ENCODE measurements around the gene CADM3.

CADM3 gene

DNA sequence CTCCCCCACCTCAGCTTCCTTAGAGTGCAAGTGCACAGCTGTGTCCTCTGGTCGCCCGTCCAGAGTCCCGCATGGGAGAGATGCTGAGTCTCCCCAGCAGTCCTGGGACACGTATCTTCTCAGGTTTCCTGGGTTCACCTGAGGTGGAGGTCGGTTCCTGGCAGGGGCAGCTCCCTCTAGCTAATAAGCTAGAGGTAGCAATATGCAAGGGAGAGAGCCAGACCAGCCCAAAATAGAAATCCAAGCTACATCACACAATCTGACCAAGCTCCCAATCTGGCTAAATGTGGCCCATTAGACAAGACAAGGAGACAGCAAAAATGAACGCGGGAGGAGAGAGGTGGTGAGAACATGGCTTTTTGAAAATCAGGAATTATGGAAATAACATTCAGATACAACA is 30.9 kb upstream of the CADM3 start:
- no peak for DNase-seq
- H3K27ac ChIP-seq (ENCODE audit: low read depth, low read length), result no peak overlapping the region
- no peak overlapping the region for H2BK120ac ChIP-seq (ENCODE audit: insufficient read depth, low read length, poor library complexity)
- no peak overlapping the region for H3K14ac ChIP-seq (ENCODE audit: low read length)
- no peaks in the 10 kb centered on the region for H3K36me3 ChIP-seq (ENCODE audit: control insufficient read depth in 1 of 2, insufficient read depth in 2 of 2, low read length in 2 of 2)
- H3K23ac ChIP-seq (ENCODE audit: low read length), result no peak overlapping the region
- no peak overlapping the region for H3K9ac ChIP-seq (ENCODE audit: low read length)
- H2AK5ac ChIP-seq (ENCODE audit: low read length), result no peak overlapping the region
- no peaks in the 10 kb centered on the region for H3K79me2 ChIP-seq (ENCODE audit: control insufficient read depth, insufficient read depth, low read length, poor library complexity)
- H3K18ac ChIP-seq (ENCODE audit: low read length), result no peak overlapping the region
- H3K27me3 ChIP-seq (ENCODE audit: insufficient read depth, low read length), result no peaks in the 10 kb centered on the region
- no peak overlapping the region for H2BK5ac ChIP-seq (ENCODE audit: low read depth, low read length, poor library complexity)
- no peak overlapping the region for H3K4me2 ChIP-seq (ENCODE audit: low read length)
- WGBS (ENCODE audit: extremely low coverage, insufficient coverage, insufficient read length), result no CpG with 5 or more reads among the region's 7 CpGs
- no peak overlapping the region for H3K4ac ChIP-seq (ENCODE audit: low read depth, low read length)
- H4K91ac ChIP-seq (ENCODE audit: low read depth, low read length), result no peak overlapping the region
- no peak overlapping the region for H2BK12ac ChIP-seq (ENCODE audit: low read length)
- no peak overlapping the region for H3K4me3 ChIP-seq (ENCODE audit: low read depth, low read length)
- no peaks in the 10 kb centered on the region for H3K9me3 ChIP-seq (ENCODE audit: insufficient read depth, low read depth, low read length)
- no peaks in the 10 kb centered on the region for H3K4me1 ChIP-seq (ENCODE audit: control insufficient read depth in 1 of 2, insufficient read depth in 2 of 2, low read length in 2 of 2)
- H4K12ac ChIP-seq (ENCODE audit: low read depth, low read length), result no peak overlapping the region
- H2AFZ ChIP-seq (ENCODE audit: insufficient read depth, low read length, poor library complexity), result no peak overlapping the region
- H4K8ac ChIP-seq (ENCODE audit: low read depth, low read length), result no peak overlapping the region
- no peaks in the 10 kb centered on the region for H3K79me1 ChIP-seq (ENCODE audit: low read length)

DNA sequence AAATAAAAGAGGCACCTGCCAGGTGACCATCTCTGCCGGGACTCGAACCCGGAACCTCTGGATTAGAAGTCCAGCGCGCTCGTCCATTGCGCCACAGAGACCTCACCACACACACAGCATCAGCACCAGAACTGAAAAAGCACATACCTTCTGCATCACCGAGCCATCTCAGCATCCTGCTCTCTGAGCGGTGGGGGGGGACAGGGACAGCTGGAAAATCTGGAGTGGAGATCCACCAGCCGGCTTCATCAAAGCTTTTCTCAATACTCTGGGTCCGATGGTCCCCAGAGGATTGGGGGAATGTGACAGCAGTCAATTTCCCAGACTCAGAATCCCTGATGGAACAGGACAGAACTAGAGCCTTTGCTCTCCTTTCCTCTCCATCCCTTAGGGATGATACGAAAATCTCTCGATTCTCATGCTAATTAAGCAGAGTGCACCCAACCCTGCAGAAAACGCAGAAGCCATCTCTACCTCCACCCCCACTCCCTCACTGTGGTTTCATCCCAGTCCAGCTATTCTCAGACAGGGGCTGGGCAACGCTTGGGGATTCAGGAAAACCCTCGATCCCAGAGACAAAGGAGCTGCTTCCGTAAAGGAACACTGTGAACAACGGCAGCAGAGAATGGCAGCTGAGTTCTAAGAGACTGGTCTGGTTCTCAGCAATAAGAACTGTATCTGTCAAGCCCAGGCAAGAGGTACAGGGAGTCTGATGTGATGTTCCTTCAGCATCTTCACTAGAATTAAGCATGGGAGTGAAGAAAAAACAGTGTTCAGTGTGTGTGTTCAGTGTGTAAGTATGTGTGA is 29.6 kb upstream of the CADM3 start:
- Histone ChIP-seq H3K79me2 (ENCODE audit: control insufficient read depth, insufficient read depth, low read length, poor library complexity) (no peaks in the 10 kb centered on the region), H3K14ac (ENCODE audit: low read length) (no peak overlapping the region), H3K79me1 (ENCODE audit: low read length) (no peaks in the 10 kb centered on the region), H3K18ac (ENCODE audit: low read length) (no peak overlapping the region), H4K91ac (ENCODE audit: low read depth, low read length) (no peak overlapping the region), H2BK12ac (ENCODE audit: low read length) (no peak overlapping the region), H3K4ac (ENCODE audit: low read depth, low read length) (no peak overlapping the region), H3K9me3 (ENCODE audit: insufficient read depth, low read depth, low read length) (no peaks in the 10 kb centered on the region), H3K36me3 (ENCODE audit: control insufficient read depth in 1 of 2, insufficient read depth in 2 of 2, low read length in 2 of 2) (no peaks in the 10 kb centered on the region), H3K27me3 (ENCODE audit: insufficient read depth, low read length) (no peaks in the 10 kb centered on the region), H3K4me2 (ENCODE audit: low read length) (no peak overlapping the region), H2AK5ac (ENCODE audit: low read length) (no peak overlapping the region), H4K8ac (ENCODE audit: low read depth, low read length) (no peak overlapping the region), H3K4me3 (ENCODE audit: low read depth, low read length) (no peak overlapping the region), H4K12ac (ENCODE audit: low read depth, low read length) (no peak overlapping the region), H2BK5ac (ENCODE audit: low read depth, low read length, poor library complexity) (no peak overlapping the region), H3K9ac (ENCODE audit: low read length) (no peak overlapping the region), H2BK120ac (ENCODE audit: insufficient read depth, low read length, poor library complexity) (no peak overlapping the region), H2AFZ (ENCODE audit: insufficient read depth, low read length, poor library complexity) (no peak overlapping the region), H3K27ac (ENCODE audit: low read depth, low read length) (no peak overlapping the region), H3K4me1 (ENCODE audit: control insufficient read depth in 1 of 2, insufficient read depth in 2 of 2, low read length in 2 of 2) (no peaks in the 10 kb centered on the region), H3K23ac (ENCODE audit: low read length) (no peak overlapping the region)
- DNase-seq, result no peak
- no CpG with 5 or more reads among the region's 18 CpGs for WGBS (ENCODE audit: extremely low coverage, insufficient coverage, insufficient read length)

- Histone ChIP-seq H3K9me3 (ENCODE audit: insufficient read depth, low read depth, low read length) (no peaks in the 10 kb centered on the region), H3K36me3 (ENCODE audit: control insufficient read depth in 1 of 2, insufficient read depth in 2 of 2, low read length in 2 of 2) (no peaks in the 10 kb centered on the region), H3K79me2 (ENCODE audit: control insufficient read depth, insufficient read depth, low read length, poor library complexity) (no peaks in the 10 kb centered on the region), H3K18ac (ENCODE audit: low read length) (no peak overlapping the region), H2AK5ac (ENCODE audit: low read length) (no peak overlapping the region), H2BK5ac (ENCODE audit: low read depth, low read length, poor library complexity) (no peak overlapping the region), H3K14ac (ENCODE audit: low read length) (no peak overlapping the region), H3K27ac (ENCODE audit: low read depth, low read length) (no peak overlapping the region), H4K12ac (ENCODE audit: low read depth, low read length) (no peak overlapping the region), H2AFZ (ENCODE audit: insufficient read depth, low read length, poor library complexity) (no peak overlapping the region), H2BK120ac (ENCODE audit: insufficient read depth, low read length, poor library complexity) (no peak overlapping the region), H3K23ac (ENCODE audit: low read length) (no peak overlapping the region), H2BK12ac (ENCODE audit: low read length) (no peak overlapping the region), H3K27me3 (ENCODE audit: insufficient read depth, low read length) (no peaks in the 10 kb centered on the region), H4K8ac (ENCODE audit: low read depth, low read length) (no peak overlapping the region), H3K4me3 (ENCODE audit: low read depth, low read length) (no peak overlapping the region), H4K91ac (ENCODE audit: low read depth, low read length) (no peak overlapping the region), H3K4ac (ENCODE audit: low read depth, low read length) (no peak overlapping the region), H3K4me2 (ENCODE audit: low read length) (no peak overlapping the region), H3K79me1 (ENCODE audit: low read length) (no peaks in the 10 kb centered on the region), H3K9ac (ENCODE audit: low read length) (no peak overlapping the region), H3K4me1 (ENCODE audit: control insufficient read depth in 1 of 2, insufficient read depth in 2 of 2, low read length in 2 of 2) (no peaks in the 10 kb centered on the region)
- WGBS (ENCODE audit: extremely low coverage, insufficient coverage, insufficient read length), result 100% methylated on average over 1 of the region's 2 CpGs
- DNase-seq, result no peak
These were observed 29.1 kb upstream of the CADM3 start for GRCh38 chr1:159142391-159142663.

- Histone ChIP-seq H3K9me3 (ENCODE audit: insufficient read depth, low read depth, low read length) (no peaks in the 10 kb centered on the region), H3K27me3 (ENCODE audit: insufficient read depth, low read length) (no peaks in the 10 kb centered on the region), H3K79me1 (ENCODE audit: low read length) (no peaks in the 10 kb centered on the region), H3K4me1 (ENCODE audit: control insufficient read depth in 1 of 2, insufficient read depth in 2 of 2, low read length in 2 of 2) (no peaks in the 10 kb centered on the region), H3K4me2 (ENCODE audit: low read length) (no peak overlapping the region), H2BK120ac (ENCODE audit: insufficient read depth, low read length, poor library complexity) (no peak overlapping the region), H3K79me2 (ENCODE audit: control insufficient read depth, insufficient read depth, low read length, poor library complexity) (no peaks in the 10 kb centered on the region), H3K23ac (ENCODE audit: low read length) (no peak overlapping the region), H3K14ac (ENCODE audit: low read length) (no peak overlapping the region), H2AK5ac (ENCODE audit: low read length) (no peak overlapping the region), H4K8ac (ENCODE audit: low read depth, low read length) (no peak overlapping the region), H3K18ac (ENCODE audit: low read length) (no peak overlapping the region), H2AFZ (ENCODE audit: insufficient read depth, low read length, poor library complexity) (no peak overlapping the region), H2BK12ac (ENCODE audit: low read length) (no peak overlapping the region), H3K36me3 (ENCODE audit: control insufficient read depth in 1 of 2, insufficient read depth in 2 of 2, low read length in 2 of 2) (no peaks in the 10 kb centered on the region), H3K27ac (ENCODE audit: low read depth, low read length) (no peak overlapping the region), H3K4me3 (ENCODE audit: low read depth, low read length) (no peak overlapping the region), H2BK5ac (ENCODE audit: low read depth, low read length, poor library complexity) (no peak overlapping the region), H4K91ac (ENCODE audit: low read depth, low read length) (no peak overlapping the region), H4K12ac (ENCODE audit: low read depth, low read length) (no peak overlapping the region), H3K9ac (ENCODE audit: low read length) (no peak overlapping the region), H3K4ac (ENCODE audit: low read depth, low read length) (no peak overlapping the region)
- no peak for DNase-seq
- WGBS (ENCODE audit: extremely low coverage, insufficient coverage, insufficient read length), result no CpG with 5 or more reads among the region's 5 CpGs
These were observed 28.5 kb upstream of the CADM3 start for GRCh38 chr1:159142726-159143510.

Measured in trophoblast cell (in vitro differentiated cells and primary cell).